HepG2 (cell line): ENCODE data around the gene LRRC45. TPM values are rescaled to one million over a fixed set of nuclear protein-coding genes. Genes with fewer than 3 reads are reported as not detected.

ENCODE experiments used
- BRD4 ChIP-seq: sonication (generic); formaldehyde crosslinking; IDR thresholded peaks from 2 replicates; pipeline ENCODE4 v1.4.0; 2020; ENCODE audit warnings: missing genetic modification reagents
- ELF3 ChIP-seq: IDR thresholded peaks from 2 replicates; pipeline ENCODE4 v1.6.1; 2016; ENCODE audit warnings: missing genetic modification reagents, missing compliant biosample characterization
- FIP1L1 ChIP-seq: fragments of 200-400 bp; formaldehyde crosslinking; IDR thresholded peaks from 2 replicates; pipeline ENCODE4 v1.6.1; 2018; ENCODE audit warnings: low read depth, mild to moderate bottlenecking, low read length, moderate library complexity, borderline replicate concordance; ENCODE audit not compliant: insufficient read depth
- HOXA3 ChIP-seq: sonication (generic); formaldehyde crosslinking; IDR thresholded peaks from 2 replicates; pipeline ENCODE4 v1.5.0; 2020; ENCODE audit warnings: missing genetic modification reagents
- HOXD1 ChIP-seq: sonication (generic); formaldehyde crosslinking; IDR thresholded peaks from 2 replicates; pipeline ENCODE4 v1.5.0; 2020; ENCODE audit warnings: missing genetic modification reagents
- JDP2 ChIP-seq: sonication (generic); formaldehyde crosslinking; IDR thresholded peaks from 2 replicates; pipeline ENCODE4 v1.8.1; 2022; ENCODE audit warnings: missing genetic modification reagents, borderline replicate concordance
- MAFG ChIP-seq: sonication (generic); formaldehyde crosslinking; IDR thresholded peaks from 2 replicates; pipeline ENCODE4 v1.5.1; 2020; ENCODE audit warnings: mild to moderate bottlenecking, missing genetic modification reagents
- NFIB ChIP-seq: sonication (generic); formaldehyde crosslinking; IDR thresholded peaks from 2 replicates; pipeline ENCODE4 v1.9.0; 2021; ENCODE audit warnings: missing genetic modification reagents, mild to moderate bottlenecking, borderline replicate concordance
- TBL1XR1 ChIP-seq: fragments of 150-350 bp; IDR thresholded peaks from 2 replicates; pipeline ENCODE4 v1.6.1; 2014; ENCODE audit warnings: borderline replicate concordance, low read length; ENCODE audit not compliant: partially characterized antibody
- THAP9 ChIP-seq: sonication (generic); formaldehyde crosslinking; IDR thresholded peaks from 2 replicates; pipeline ENCODE4; 2020; ENCODE audit warnings: missing genetic modification reagents, mild to moderate bottlenecking, borderline replicate concordance
- ZFY ChIP-seq: sonication (generic); formaldehyde crosslinking; IDR thresholded peaks from 2 replicates; pipeline ENCODE4 v1.4.0; 2020; ENCODE audit warnings: missing genetic modification reagents
- polyA plus RNA-seq, 8 experiments: library from polyadenylated mRNA; depleted of rRNA in 3 of 8; stranded (reverse) in 7 of 8; unstranded in 1 of 8; fragments of >200 nt; fragmentation: Illumina TruSeq in 4 of 8; extraction: Trizol in 4 of 8; gene quantifications; 2 replicates each; pipeline versions ENCODE4 v1.2.1 to v1.2.3, GENCODE V29; 2011 to 2016; ENCODE audit warnings: low read depth in 4 of 8, missing spikeins in 1 of 8, mixed read lengths in 1 of 8; ENCODE audit not compliant: insufficient read depth in 1 of 8
- total RNA-seq, 5 experiments: library from RNA; depleted of rRNA; stranded (reverse); fragments of >200 nt; fragmentation: Illumina TruSeq; extraction: Trizol; gene quantifications; 2 replicates each; pipeline ENCODE4 v1.2.3, GENCODE V29; 2016; ENCODE audit warnings: low read depth in 1 of 5
- TF ChIP-seq, protein P1 (sequence below): sonication (generic); formaldehyde crosslinking; IDR thresholded peaks from 2 replicates; pipeline ENCODE4 v1.5.0; 2020; ENCODE audit warnings: missing genetic modification reagents, mild to moderate bottlenecking, borderline replicate concordance
- TF ChIP-seq, protein P2 (sequence below): sonication (generic); formaldehyde crosslinking; IDR thresholded peaks from 2 replicates; pipeline ENCODE4 v1.9.0; 2021; ENCODE audit warnings: missing genetic modification reagents, mild to moderate bottlenecking, borderline replicate concordance
- TF ChIP-seq, protein P3 (sequence below): sonication (generic); formaldehyde crosslinking; IDR thresholded peaks from 2 replicates; pipeline ENCODE4 v1.5.0; 2020; ENCODE audit warnings: mild to moderate bottlenecking, missing genetic modification reagents, moderate library complexity
- TF ChIP-seq, protein P4 (sequence below): sonication (generic); formaldehyde crosslinking; conservative IDR thresholded peaks from 2 replicates; pipeline ENCODE4 v1.4.0; 2020; ENCODE audit warnings: missing genetic modification reagents

The LRRC45 gene
- total and polyA plus RNA-seq, 2 of the 13 experiments (the other 11 are each of a cell fraction or from before 2014, with no cell fraction given) = 11.6 to 48.1 TPM

DNA sequence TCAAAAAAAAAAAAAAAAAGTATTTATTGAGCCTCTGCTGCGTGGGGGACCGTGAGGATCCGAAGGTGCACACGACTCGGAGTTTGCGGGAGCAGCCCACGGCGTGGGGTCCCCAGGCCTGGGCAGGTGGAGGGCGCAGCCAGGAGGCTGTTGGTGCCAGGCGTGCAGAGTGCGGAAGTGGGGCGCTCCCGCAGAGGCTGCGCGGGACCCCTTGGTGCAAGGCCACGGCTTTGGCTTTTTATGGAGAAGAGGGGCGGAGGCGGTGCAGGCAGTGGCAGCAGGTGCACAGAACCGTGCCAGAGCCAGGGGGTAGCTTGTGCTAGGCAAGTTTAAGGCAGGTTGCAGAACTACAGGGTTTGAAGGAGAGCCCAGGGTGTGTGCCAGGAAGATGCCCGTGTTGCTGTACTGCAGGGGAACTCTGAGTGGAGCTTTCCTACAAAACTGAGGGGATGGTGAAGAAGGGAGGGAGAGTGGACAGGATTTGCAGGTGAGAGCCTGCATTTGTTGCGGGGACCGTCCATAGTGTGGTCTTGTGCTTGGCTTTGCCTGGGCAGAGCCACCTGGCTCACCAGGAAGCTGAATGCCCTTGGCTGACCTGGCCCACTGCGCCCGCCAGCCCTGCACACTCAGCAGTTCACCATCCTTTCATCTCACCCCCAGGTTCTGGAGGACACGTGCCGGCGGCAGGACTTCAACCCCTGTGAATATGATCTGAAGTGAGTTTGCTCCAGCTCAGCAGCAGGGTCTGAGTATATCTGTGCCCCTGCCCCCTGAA lies 44.4 kb upstream of the LRRC45 start (continued):
- TF ChIP-seq, protein P1, sequence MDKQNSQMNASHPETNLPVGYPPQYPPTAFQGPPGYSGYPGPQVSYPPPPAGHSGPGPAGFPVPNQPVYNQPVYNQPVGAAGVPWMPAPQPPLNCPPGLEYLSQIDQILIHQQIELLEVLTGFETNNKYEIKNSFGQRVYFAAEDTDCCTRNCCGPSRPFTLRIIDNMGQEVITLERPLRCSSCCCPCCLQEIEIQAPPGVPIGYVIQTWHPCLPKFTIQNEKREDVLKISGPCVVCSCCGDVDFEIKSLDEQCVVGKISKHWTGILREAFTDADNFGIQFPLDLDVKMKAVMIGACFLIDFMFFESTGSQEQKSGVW = no peak
- TF ChIP-seq, protein P2, sequence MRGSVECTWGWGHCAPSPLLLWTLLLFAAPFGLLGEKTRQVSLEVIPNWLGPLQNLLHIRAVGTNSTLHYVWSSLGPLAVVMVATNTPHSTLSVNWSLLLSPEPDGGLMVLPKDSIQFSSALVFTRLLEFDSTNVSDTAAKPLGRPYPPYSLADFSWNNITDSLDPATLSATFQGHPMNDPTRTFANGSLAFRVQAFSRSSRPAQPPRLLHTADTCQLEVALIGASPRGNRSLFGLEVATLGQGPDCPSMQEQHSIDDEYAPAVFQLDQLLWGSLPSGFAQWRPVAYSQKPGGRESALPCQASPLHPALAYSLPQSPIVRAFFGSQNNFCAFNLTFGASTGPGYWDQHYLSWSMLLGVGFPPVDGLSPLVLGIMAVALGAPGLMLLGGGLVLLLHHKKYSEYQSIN (CRISPR knock-in tag) = no peak
- no peak for TF ChIP-seq THAP9 (CRISPR knock-in tag)
- 0 out of 2 replicates have a peak, but pooled peaks have one; percentile 12 for TF ChIP-seq ELF3 (CRISPR knock-in tag)
- TF ChIP-seq MAFG = peak; percentile 69; the same call in 1 of the 2 replicates
- no peak for TF ChIP-seq JDP2
- TF ChIP-seq TBL1XR1 = no peak
- TF ChIP-seq HOXD1 = no peak
- TF ChIP-seq NFIB (CRISPR knock-in tag) = no peak
- TF ChIP-seq, protein P3, sequence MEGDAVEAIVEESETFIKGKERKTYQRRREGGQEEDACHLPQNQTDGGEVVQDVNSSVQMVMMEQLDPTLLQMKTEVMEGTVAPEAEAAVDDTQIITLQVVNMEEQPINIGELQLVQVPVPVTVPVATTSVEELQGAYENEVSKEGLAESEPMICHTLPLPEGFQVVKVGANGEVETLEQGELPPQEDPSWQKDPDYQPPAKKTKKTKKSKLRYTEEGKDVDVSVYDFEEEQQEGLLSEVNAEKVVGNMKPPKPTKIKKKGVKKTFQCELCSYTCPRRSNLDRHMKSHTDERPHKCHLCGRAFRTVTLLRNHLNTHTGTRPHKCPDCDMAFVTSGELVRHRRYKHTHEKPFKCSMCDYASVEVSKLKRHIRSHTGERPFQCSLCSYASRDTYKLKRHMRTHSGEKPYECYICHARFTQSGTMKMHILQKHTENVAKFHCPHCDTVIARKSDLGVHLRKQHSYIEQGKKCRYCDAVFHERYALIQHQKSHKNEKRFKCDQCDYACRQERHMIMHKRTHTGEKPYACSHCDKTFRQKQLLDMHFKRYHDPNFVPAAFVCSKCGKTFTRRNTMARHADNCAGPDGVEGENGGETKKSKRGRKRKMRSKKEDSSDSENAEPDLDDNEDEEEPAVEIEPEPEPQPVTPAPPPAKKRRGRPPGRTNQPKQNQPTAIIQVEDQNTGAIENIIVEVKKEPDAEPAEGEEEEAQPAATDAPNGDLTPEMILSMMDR (CRISPR knock-in tag) = 0 out of 2 replicates have a peak, but pooled peaks have one; percentile 7
- TF ChIP-seq, protein P4, sequence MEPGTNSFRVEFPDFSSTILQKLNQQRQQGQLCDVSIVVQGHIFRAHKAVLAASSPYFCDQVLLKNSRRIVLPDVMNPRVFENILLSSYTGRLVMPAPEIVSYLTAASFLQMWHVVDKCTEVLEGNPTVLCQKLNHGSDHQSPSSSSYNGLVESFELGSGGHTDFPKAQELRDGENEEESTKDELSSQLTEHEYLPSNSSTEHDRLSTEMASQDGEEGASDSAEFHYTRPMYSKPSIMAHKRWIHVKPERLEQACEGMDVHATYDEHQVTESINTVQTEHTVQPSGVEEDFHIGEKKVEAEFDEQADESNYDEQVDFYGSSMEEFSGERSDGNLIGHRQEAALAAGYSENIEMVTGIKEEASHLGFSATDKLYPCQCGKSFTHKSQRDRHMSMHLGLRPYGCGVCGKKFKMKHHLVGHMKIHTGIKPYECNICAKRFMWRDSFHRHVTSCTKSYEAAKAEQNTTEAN (CRISPR knock-in tag) = no peak
- no peak for TF ChIP-seq FIP1L1
- peak; percentile 49; the same call in 1 of the 2 replicates for TF ChIP-seq HOXA3 (CRISPR knock-in tag)
- no peak for TF ChIP-seq ZFY (CRISPR knock-in tag)
- TF ChIP-seq BRD4 (CRISPR knock-in tag) = no peak
